Measurements from ENCODE around the gene IRX5.

Gene IRX5

GRCh38 chr16:54892981-54893380, 37.7 kb upstream of the IRX5 start:
- no peak for TF ChIP-seq CTCF (IDR thresholded peaks at IDR 0.05; ENCODE audit: low read depth, low read length, missing control alignments)
- DNase-seq (ENCODE audit: extremely low read depth, low read depth), result no peak
- no peak overlapping the region for H3K4me3 ChIP-seq (replicated peaks; ENCODE audit: low read depth, low read length)

- TF ChIP-seq CTCF (IDR thresholded peaks at IDR 0.05; ENCODE audit: low read depth, low read length, missing control alignments), result no peak
- DNase-seq (ENCODE audit: extremely low read depth, low read depth), result no peak
- H3K4me3 ChIP-seq (replicated peaks; ENCODE audit: low read depth, low read length), result no peak overlapping the region
These were observed 32.7 kb upstream of the IRX5 start for GRCh38 chr16:54897930-54898329.

GRCh38 chr16:54901606-54902005, 29.1 kb upstream of the IRX5 start:
- TF ChIP-seq CTCF (IDR thresholded peaks at IDR 0.05; ENCODE audit: low read depth, low read length, missing control alignments), result no peak
- no peak overlapping the region for H3K4me3 ChIP-seq (replicated peaks; ENCODE audit: low read depth, low read length)
- DNase-seq (ENCODE audit: extremely low read depth, low read depth), result no peak

- no peak overlapping the region for H3K4me3 ChIP-seq (replicated peaks; ENCODE audit: low read depth, low read length)
- DNase-seq (ENCODE audit: extremely low read depth, low read depth), result no peak
- TF ChIP-seq CTCF (IDR thresholded peaks at IDR 0.05; ENCODE audit: low read depth, low read length, missing control alignments), result no peak
These were observed 27.6 kb upstream of the IRX5 start for GRCh38 chr16:54903047-54903446.

- no peak overlapping the region for H3K4me3 ChIP-seq (replicated peaks; ENCODE audit: low read depth, low read length)
- DNase-seq (ENCODE audit: extremely low read depth, low read depth), result no peak
- no peak for TF ChIP-seq CTCF (IDR thresholded peaks at IDR 0.05; ENCODE audit: low read depth, low read length, missing control alignments)
These were observed 19.6 kb upstream of the IRX5 start for GRCh38 chr16:54911079-54911478.

GRCh38 chr16:54912720-54913119, 17.9 kb upstream of the IRX5 start:
- no peak for TF ChIP-seq CTCF (IDR thresholded peaks at IDR 0.05; ENCODE audit: low read depth, low read length, missing control alignments)
- no peak overlapping the region for H3K4me3 ChIP-seq (replicated peaks; ENCODE audit: low read depth, low read length)

GRCh38 chr16:54921206-54921824, 9.3 kb upstream of the IRX5 start:
- no peak for TF ChIP-seq CTCF (IDR thresholded peaks at IDR 0.05; ENCODE audit: low read depth, low read length, missing control alignments)
- no peak overlapping the region for H3K4me3 ChIP-seq (replicated peaks; ENCODE audit: low read depth, low read length)
- DNase-seq (ENCODE audit: extremely low read depth, low read depth), result no peak

More at GRCh38 chr16:54912720-54913119, 17.9 kb upstream of the IRX5 start:
- no peak for DNase-seq (ENCODE audit: extremely low read depth, low read depth)
